Thyroid gland (tissue), 4 donors: ENCODE results near the gene RIN1. TPM values are rescaled to one million over a fixed set of nuclear protein-coding genes. Genes with fewer than 3 reads are reported as not detected.

ENCODE experiments used
- DNase-seq, 2 donors: peaks; one replicate each; pipeline ENCODE4 v3.0.0-alpha.2; 2019
- H3K27ac ChIP-seq, 3 donors: fragments of 200-600 bp; sonication (generic); 1 replicate in 2 of 3; 2 replicates in 1 of 3; pipeline ENCODE4 v1.5.1; 2016 to 2019; ENCODE audit warnings: mild to moderate bottlenecking in 1 of 3, moderate library complexity in 1 of 3
- H3K27me3 ChIP-seq: fragments of 200-600 bp; sonication (generic); one replicate; pipeline ENCODE4 v1.5.1; 2019
- H3K36me3 ChIP-seq, 2 donors: fragments of 200-600 bp; sonication (generic); one replicate each; pipeline ENCODE4 v1.5.1; 2016 to 2019
- H3K4me1 ChIP-seq, 2 donors: fragments of 200-600 bp; sonication (generic); one replicate each; pipeline ENCODE4 v1.5.1; 2017 to 2019
- H3K4me3 ChIP-seq, 3 donors: fragments of 200-600 bp; sonication (generic); replicated peaks in 1 of 3; 1 replicate in 2 of 3; 2 replicates in 1 of 3; pipeline ENCODE4 v1.5.1; 2016; ENCODE audit warnings: mild to moderate bottlenecking in 1 of 3
- H3K9me3 ChIP-seq: fragments of 200-600 bp; sonication (generic); one replicate; pipeline ENCODE4 v1.5.1; 2017
- CTCF ChIP-seq, 6 experiments: fragments of 200-600 bp in 3 of 6; fragments of 450-650 bp in 3 of 6; sonication (generic) in 3 of 6; IDR thresholded peaks; one replicate each; pipeline ENCODE4 v1.5.1; 2016 to 2019; ENCODE audit warnings: antibody characterized with exemption in 6 of 6, mild to moderate bottlenecking in 2 of 6, inconsistent platforms in 1 of 6, moderate library complexity in 1 of 6
- POLR2A ChIP-seq, 2 donors: fragments of 450-650 bp; IDR thresholded peaks; one replicate each; pipeline ENCODE4 v1.6.1; 2017; ENCODE audit warnings: antibody characterized with exemption in 2 of 2, mild to moderate bottlenecking in 2 of 2, moderate library complexity in 1 of 2
- WGBS, 2 donors: methylation state at CpG; one replicate each; pipeline ENCODE4 v1.1.5; 2017; 5-methylcytosine and 5-hydroxymethylcytosine counted together
- intact Hi-C: fragments of 100-400 bp; cut with DNase I; formaldehyde crosslinking; loops from one replicate; pipeline ENCODE4 v1.15.1; 2023
- small RNA-seq: library from RNA; depleted of rRNA; stranded (forward); fragments of <200 nt; gene quantifications from one replicate; pipeline ENCODE3, GENCODE V24; 2016
- total RNA-seq, 4 donors: library from RNA; depleted of rRNA; stranded (reverse); fragments of >200 nt; gene quantifications; one replicate each; pipeline ENCODE4 v1.2.3, GENCODE V29; 2016

The RIN1 gene
- total RNA-seq, 4 donors from 2014 or later: 1.3 to 7.9 (median 2.2) TPM

- TF ChIP-seq CTCF (IDR thresholded peaks at IDR 0.05): no peak
- no peak for TF ChIP-seq POLR2A (IDR thresholded peaks at IDR 0.05)
- no peaks in the 10 kb centered on the region for H3K9me3 ChIP-seq
- peaks cover 0 to 6% of the 10 kb centered on the region in 2 donors for H3K36me3 ChIP-seq
- intact Hi-C loops: loop anchor here (2.0 kb wide), 1 partner anchor 61 kb away; no protein-coding TSS in a partner anchor
- H3K4me1 ChIP-seq: peaks cover 13 to 14% of the 10 kb centered on the region in 2 donors
- H3K27me3 ChIP-seq: no peaks in the 10 kb centered on the region
- H3K27ac ChIP-seq: no peak overlapping the region
- no peak for DNase-seq
- H3K4me3 ChIP-seq: no peak overlapping the region
- 83 to 87% methylated on average over 2 to 11 of the region's 14 CpGs for WGBS, 2 donors
Measured at GRCh38 chr11:66283461-66284105, 52.7 kb downstream of the RIN1 start.

- Histone ChIP-seq H3K27me3 (no peaks in the 10 kb centered on the region), H3K4me1 (peaks cover 5 to 12% of the 10 kb centered on the region in 2 donors), H3K4me3 (no peak overlapping the region), H3K36me3 (peaks cover 0 to 6% of the 10 kb centered on the region in 2 donors), H3K9me3 (no peaks in the 10 kb centered on the region), H3K27ac (no peak overlapping the region)
- WGBS, 2 donors: 35 to 48% methylated on average over 9 to 15 of the region's 35 CpGs
- intact Hi-C loops: loop anchor here (2.0 kb wide), 1 partner anchor 60 kb away; no protein-coding TSS in a partner anchor
- DNase-seq: peak; percentile 99
- TF ChIP-seq CTCF (IDR thresholded peaks at IDR 0.05): peak; percentile 87 to 99 (median 96)
- TF ChIP-seq POLR2A (IDR thresholded peaks at IDR 0.05): no peak
Measured at GRCh38 chr11:66282468-66283455, 53.5 kb downstream of the RIN1 start.

Small RNA genes within 50 kb of the gene (small RNA-seq; reads per million reads assigned to genes)
- gene RF00017: not detected

Other genes starting within 250 kb of the RIN1 start
- gene KLC2, start 78.7 kb downstream of the RIN1 start, total RNA-seq: 10 to 100 TPM; 13.0 to 26.0 (median 15.9) TPM
- 100 to 1,000 TPM; 122 to 166 (median 130) TPM for gene RAB1B, start 67.8 kb downstream of the RIN1 start, total RNA-seq
- gene CNIH2, start 58.3 kb downstream of the RIN1 start, total RNA-seq: not detected
- 100 to 1,000 TPM in 3 of 4 donors, 10 to 100 TPM in 1; 77.7 to 168 (median 118) TPM for gene YIF1A, start 47.3 kb downstream of the RIN1 start, total RNA-seq
- gene TMEM151A, start 44.5 kb downstream of the RIN1 start, total RNA-seq: 1 to 10 TPM in 1 of 4 donors, under 1 TPM in 2, not detected in 1; 0.20 to 1.1 (median 0.22) TPM
- 10 to 100 TPM in 1 of 4 donors, 1 to 10 TPM in 3; 4.6 to 24.8 (median 6.6) TPM for gene CD248, start 19.4 kb downstream of the RIN1 start, total RNA-seq
- 10 to 100 TPM; 41.4 to 64.4 (median 53.8) TPM for gene BRMS1, start 8.7 kb upstream of the RIN1 start, total RNA-seq
- gene B4GAT1, start 11.2 kb upstream of the RIN1 start, total RNA-seq: 10 to 100 TPM; 41.1 to 67.2 (median 49.5) TPM
- 10 to 100 TPM in 2 of 4 donors, 1 to 10 TPM in 2; 5.0 to 11.4 (median 8.3) TPM for gene SLC29A2, start 35.3 kb upstream of the RIN1 start, total RNA-seq
- not detected for gene NPAS4, start 84.6 kb upstream of the RIN1 start, total RNA-seq
- gene MRPL11, start 102.4 kb upstream of the RIN1 start, total RNA-seq: 10 to 100 TPM; 35.5 to 58.3 (median 39.7) TPM
- gene PELI3, start 130.5 kb upstream of the RIN1 start, total RNA-seq: 10 to 100 TPM; 11.4 to 21.8 (median 14.7) TPM
- gene DPP3, start 144.0 kb upstream of the RIN1 start, total RNA-seq: 10 to 100 TPM; 10.9 to 38.7 (median 35.8) TPM
- 100 to 1,000 TPM in 3 of 4 donors, 10 to 100 TPM in 1; 83.2 to 200 (median 165) TPM for gene BBS1, start 174.2 kb upstream of the RIN1 start, total RNA-seq
- gene ZDHHC24, start 209.6 kb upstream of the RIN1 start, total RNA-seq: 10 to 100 TPM; 20.3 to 25.9 (median 22.3) TPM
- gene ACTN3, start 210.5 kb upstream of the RIN1 start, total RNA-seq: under 1 TPM in 1 of 4 donors, not detected in 3; 0.27 TPM
- 10 to 100 TPM; 30.4 to 79.1 (median 64.6) TPM for gene CTSF, start 232.2 kb upstream of the RIN1 start, total RNA-seq